Amniotic stem cell (primary cell): ENCODE measurements around the gene FHOD1.

Source experiments
- DNase-seq: peaks from one replicate; lab custom pipeline; 2025; lab: John Stamatoyannopoulos, UW

FHOD1 gene

GRCh38 chr16:67190041-67190440 lies 57.2 kb downstream of the FHOD1 start, which contains the start of gene EXOC3L1:
EXOC3L1 (minus strand) TSS chr16:67190136; CDS start chr16:67189676, 460 bp downstream.
- no peak for DNase-seq

DNA sequence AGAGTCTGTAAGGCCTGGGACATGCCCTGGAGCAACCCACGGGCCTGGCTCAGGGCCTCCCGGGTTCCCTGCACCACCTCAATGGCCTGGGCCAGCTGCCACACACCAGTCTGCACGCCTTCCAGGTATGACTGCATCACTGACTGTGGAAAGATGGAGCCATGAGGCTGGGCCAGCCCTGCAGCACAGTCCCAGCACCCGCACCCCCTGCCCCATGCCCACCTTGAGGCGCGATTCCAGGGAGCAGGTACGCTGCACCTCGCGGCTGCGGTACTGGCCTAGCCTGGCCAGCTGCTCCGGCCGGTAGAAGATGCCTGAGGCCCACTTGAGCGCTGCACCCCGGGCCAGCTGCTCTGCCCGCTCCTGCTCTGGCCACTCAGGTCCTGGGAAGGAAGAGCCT lies 58.5 kb downstream of the FHOD1 start:
- no peak for DNase-seq

DNA sequence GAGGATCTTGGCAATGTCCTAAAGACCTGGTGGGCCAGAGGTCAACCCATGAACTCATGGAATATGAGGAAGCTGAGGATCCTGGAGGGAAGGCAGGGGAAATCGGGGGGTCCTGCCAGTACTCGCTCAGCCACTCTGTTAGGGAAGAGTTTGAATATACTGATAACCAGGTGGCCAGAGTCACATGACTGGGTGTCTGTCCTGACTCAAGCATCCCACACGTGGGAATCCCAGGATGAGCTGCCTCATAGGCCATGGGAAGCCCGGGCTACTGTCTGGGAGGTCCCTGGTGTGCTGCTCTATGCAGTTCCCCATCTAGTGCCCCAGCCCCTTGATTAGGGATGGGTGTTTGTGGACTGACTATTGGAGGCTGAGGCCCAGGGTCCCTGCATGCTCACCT lies 59.0 kb downstream of the FHOD1 start:
- no peak for DNase-seq

DNA sequence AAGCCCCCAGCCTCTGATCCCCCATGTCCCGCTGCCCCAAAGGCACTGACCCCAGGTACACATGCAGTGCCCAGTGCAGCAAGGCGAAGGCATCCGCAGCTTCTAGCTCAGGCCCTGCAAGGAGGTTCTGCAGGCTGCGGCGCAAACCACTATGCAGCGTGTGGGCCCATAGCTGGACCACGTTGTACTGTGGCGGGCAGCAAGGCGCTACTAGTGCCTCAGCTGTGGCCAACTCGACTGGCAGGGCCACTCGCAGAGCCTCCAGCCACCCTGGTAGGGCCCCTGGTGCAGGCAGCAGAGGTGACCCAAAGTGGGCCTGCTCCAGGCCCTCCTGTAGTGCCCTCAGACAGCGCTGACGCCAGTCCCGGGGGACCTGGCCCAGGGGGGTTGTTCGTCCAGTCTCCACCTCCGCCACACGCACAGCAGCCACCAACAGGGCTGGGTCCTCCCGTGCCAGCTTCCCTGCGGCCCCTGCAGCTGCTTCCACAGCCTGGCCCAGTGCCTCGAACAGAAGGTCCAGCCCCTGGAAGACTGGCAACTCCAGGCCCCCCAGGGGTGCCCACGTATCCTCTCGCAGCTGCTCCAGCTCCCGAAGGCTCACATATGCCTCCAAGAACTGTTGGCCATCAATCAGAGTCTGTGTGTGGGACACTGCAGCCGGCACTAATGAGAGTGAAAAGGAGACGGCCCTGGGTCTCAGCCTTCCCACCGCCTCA lies 59.9 kb downstream of the FHOD1 start:
- DNase-seq = no peak

- no peak for DNase-seq
These were observed 60.7 kb downstream of the FHOD1 start for GRCh38 chr16:67186550-67186950.

DNA sequence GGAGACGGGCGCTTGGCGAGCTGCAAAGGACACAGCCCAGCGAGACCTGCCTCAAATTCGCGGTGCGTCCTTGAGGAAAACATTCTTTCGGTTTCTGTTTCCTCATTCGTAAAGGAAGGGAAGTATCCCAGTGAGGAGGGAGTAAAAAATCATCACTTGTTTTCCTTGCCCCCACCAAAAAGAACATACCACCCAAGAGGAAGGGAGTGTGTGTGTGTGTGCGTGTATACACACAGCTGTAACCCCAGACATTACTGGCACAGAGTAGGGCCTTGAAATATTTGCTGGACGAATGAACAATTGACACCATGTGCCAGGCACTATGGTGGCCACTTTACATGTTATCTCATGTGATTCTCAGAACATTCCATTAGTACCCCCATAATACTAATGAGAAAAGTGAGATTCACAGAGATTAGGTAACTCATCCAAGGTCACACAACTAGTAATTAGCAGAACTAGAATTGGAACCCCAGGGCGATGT lies 61.6 kb downstream of the FHOD1 start:
- no peak for DNase-seq

GRCh38 chr16:67184995-67185650 lies 62.2 kb downstream of the FHOD1 start:
- peak; percentile 89 for DNase-seq

GRCh38 chr16:67184453-67184994 lies 62.8 kb downstream of the FHOD1 start:
- DNase-seq = no peak

DNA sequence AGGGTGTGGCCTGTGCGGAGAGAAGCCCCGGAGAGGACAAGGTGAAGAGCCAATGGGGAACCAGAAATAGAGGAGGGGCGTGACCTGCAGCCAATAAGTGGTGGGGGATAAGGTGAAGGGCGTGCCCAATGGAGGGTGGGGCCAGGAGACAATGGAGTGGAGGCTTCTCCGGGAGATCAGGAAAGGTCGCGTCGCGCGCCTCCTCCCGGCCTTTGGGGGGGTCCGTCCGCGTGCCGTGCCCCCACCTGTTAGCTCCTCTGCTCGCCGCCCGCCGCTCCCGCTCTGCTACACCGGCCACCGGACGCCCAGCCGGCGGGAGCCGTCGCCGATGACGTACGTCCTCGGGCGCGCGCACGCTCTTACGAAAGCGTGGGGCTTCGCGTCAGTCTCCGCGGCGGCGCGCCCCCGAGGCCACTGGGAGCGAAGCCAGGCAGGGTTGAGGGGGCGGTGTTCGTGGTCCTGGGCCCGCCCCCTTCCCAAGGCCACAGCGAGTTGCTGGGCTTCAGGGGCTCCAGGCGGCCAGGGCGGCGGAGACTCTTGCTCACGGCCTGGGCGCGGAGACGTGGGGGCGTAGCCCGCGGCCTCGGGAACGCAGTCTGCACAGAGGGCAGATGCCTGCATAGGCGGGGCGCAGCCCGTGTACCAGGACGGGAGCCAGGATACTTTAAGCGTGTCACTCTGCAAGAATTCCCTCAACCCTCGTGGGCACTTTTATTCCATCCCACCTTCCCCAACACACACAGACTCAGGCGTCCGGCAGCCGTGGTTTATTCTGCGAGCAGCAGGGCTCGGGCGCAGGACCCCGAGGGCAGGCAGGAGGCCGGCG lies 63.4 kb downstream of the FHOD1 start, which contains the start of gene MATCAP1:
MATCAP1 (minus strand) TSS at position 337 of the 826 bp plus-strand sequence. CDS start 3,353 bp downstream, outside the sequence.
- peak; percentile 94 for DNase-seq

DNA sequence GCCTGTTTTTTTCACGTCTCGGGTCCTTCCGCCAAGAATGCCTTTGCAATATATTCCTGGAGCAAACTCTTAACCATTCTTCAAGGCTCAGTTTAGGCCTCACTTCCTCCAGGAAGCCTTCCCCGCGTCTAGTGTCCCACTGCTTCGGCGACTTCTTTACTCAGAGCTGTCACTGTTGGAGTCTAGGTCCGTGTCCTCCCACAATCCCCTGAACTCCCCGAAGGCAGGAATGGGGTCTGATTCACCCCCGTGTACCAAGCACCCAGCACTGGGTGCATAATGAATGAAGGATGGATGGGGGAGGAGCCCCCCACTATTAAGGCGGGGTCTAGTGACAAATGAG lies 64.0 kb downstream of the FHOD1 start:
- DNase-seq = no peak

DNA sequence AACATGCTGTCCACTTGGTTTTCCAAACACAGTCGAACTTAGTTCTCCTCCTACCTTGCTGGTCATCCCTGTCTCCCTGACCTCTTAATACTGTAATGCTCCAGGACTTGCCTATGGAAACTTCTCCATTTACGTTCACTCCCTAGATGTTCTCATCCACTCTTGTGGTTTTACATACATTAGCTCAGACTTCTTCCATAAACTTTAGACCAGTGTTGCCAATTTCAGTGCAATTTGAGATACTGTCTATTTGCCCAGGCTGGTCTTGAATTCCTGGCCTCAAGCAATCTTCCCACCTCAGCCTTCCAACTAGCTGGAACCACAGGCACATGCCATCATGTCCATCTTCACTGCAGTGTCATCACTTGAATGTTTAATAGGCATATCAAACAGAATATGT lies 65.0 kb downstream of the FHOD1 start:
- DNase-seq = no peak

DNA sequence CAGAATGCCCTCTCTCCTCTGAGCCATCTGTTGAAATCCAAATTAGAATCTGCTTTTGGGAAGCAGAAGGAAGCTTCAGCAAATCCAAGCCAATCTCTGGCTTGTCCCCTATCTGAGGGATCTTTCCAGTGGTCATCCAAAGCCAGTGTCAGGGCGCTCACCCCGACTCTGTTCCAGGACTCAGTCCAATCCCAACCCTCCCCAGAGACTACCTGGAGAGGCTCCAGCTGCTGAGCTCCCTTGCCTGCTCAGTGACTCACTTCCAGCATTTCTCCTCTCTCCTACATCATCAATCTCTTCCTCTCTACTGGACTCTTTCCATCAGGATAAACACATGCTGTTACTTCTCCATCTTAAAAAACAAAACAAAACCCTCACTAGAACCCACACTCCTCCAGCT lies 65.9 kb downstream of the FHOD1 start:
- no peak for DNase-seq

GRCh38 chr16:67180166-67180565 lies 67.1 kb downstream of the FHOD1 start:
- no peak for DNase-seq

DNA sequence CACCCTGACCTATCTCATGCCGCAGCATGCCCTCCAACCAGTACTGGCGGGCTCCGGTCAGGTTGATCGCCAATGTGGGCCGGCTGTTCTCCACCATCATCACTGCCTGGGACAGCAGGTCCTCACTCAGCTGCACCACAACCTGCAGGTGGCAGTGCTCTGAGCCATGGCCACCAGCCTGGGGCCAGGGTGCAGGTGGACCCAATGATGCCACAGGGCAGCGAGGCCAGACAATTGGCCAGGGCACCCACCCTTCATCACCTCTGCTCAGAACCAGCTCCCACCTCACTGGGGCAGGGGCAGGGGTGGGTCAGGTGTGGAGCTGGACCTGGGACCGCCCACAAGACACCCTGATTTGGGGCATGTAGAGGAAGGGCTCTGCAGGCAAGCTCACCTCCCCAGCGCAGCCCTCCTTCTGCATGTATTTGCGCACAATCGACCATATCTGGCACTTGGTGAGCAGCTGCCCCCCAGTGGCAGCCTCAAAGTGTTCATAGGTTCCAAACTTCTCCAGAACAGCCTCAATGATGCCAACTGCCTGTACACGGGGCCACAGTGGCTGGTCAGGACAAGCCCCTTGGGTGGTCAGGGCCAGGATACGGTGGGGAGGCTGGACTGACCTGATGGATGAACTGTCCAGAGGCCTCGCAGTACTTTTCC lies 67.7 kb downstream of the FHOD1 start:
- DNase-seq = no peak
